Stimulated activated CD4-positive, alpha-beta T cell treated with anti-CD3 and anti-CD28 coated beads, Interleukin-2, amount 100 ng/mL, for 48 hours (primary cell): ENCODE data around the gene ST7.
"Not testable (repeated sequence)": the region's sequence is repeated elsewhere in the genome, so short reads cannot be mapped to it uniquely, and the experiment has no call there.

Source experiments
- DNase-seq, 2 donors: peaks; one replicate each; pipeline ENCODE4 v3.0.0-alpha.2; 2020

The ST7 gene

DNA sequence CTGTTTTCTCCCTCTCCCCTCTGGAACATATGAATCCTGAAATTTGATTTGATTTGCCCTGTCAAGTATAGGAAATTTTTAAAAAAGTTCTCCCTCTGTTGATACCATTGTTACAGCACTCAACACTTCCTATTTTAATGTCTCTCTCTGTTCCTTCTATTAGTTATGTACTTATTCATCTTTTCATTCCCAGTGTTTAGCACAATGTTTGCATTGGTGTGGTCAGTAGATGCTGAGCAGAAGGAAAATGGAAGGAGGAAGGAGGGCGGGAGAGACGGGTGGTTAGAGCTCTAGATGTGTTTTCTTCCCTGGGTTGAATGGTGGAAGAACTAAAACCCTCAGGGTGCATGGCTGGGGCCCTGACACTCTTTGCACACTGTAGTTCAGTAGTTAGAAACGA is 290.1 kb downstream of the ST7 start:
- no peak for DNase-seq

DNA sequence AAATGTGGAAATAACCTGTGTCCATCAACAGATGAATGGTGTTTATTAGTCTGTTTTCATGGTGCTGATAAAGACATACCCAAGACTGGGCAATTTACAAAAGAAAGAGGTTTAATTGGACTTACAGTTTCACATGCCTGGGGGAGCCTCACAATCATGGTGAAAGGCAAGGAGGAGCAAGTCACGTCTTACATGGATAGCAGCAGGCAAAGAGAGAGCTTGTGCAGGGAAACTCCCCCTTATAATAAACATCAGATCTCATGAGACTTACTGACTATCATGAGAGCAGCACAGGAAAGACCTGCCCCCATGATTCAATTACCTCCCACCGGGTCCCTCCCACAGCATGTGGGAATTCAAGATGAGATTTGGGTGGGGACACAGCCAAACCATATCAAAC is 292.4 kb downstream of the ST7 start:
- not testable (repeated sequence) for DNase-seq

DNA sequence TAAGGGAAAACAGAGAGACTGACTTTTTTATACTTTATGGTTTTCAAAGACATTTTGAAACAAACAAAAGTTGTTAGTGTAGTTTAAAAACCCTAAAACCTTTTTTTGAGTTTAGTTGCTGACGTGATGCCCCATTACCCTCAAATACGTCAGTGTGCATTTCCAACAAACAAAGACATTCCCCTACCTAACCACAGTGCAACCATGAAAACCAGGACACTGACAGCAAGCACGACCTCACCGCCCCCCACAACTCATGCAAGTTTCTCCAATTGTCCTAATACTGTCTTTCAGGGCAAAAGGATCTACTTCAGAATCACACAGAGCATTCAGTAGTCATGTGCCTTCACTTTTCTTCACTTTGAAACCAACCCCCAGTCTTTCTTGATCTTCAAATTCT is 294.5 kb downstream of the ST7 start:
- DNase-seq, result no peak

DNA sequence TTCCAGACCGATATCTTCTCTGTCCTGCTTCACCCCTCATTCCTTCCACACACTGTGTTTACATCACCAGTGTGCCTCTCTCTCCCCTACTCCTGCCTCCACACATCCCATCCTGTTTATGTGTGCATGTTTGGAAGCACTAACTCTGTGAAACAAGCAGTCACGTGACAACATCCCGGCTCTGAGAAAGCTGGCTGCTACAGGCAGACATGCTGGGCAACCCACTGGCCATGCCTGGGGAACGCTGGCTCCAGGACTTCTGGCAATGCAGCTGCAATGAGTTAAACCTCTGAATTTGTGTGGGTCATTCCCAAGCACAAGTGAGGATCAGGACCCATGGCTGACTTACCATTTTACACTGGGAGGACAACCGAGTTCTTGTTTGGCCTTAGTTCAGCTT is 295.5 kb downstream of the ST7 start:
- no peak for DNase-seq

DNA sequence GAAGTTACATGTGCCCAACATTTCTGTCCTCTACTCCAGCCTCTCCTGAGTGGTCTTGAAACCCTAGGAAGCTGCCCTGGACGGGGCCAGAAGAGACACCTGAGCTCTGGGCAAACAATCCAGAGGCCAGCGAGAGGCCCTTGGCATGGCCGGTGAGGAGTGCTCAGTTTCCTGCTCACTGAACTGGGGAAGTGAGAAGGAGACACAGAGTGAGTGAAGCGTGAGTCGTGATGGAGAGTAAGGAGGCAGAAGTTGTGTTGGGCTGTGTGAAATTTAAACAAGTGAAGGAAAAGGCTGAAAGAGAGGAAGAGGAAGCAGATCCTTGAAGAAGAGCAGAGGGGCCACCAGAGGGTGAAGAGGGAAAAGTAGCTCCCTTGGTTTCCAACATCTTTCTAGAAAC is 296.4 kb downstream of the ST7 start:
- no peak for DNase-seq

DNA sequence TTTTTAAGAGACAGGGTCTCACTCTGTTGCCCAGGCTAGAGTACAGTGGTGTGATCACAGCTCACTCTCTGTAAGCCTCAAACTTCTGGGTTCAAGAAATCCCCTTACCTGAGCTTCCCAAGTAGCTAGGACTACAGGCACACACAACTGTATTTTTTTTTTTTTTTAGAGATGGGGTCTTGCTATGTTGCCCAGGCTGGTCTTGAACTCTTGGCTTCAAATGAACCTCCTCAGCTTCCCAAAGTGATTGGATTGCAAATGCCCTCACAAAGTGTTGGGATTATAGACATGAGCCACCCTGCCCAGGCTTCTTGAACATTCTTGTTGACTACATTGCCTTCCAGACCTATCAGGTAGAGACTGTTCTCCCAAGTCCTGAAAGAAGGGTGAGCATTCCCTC is 296.9 kb downstream of the ST7 start:
- DNase-seq, result no peak

DNA sequence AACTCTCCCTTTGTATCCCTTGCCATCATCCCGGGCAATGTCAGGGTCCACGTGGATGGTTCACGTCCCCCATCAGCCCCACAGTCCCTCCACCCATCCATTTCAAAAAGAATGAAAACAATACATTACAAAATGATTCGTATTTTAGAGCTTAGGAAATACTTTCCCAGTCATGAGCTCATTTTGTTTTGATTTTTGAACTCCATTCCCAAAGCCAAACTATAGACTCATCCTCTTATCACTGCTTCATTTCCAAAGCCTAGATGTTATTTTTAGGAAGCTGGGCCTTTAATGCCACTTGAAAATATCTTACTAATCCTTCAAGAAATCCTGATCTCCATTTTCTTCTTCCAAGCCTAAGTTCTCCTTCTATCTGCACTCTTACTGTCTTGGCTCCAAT is 297.5 kb downstream of the ST7 start:
- DNase-seq, result no peak

DNA sequence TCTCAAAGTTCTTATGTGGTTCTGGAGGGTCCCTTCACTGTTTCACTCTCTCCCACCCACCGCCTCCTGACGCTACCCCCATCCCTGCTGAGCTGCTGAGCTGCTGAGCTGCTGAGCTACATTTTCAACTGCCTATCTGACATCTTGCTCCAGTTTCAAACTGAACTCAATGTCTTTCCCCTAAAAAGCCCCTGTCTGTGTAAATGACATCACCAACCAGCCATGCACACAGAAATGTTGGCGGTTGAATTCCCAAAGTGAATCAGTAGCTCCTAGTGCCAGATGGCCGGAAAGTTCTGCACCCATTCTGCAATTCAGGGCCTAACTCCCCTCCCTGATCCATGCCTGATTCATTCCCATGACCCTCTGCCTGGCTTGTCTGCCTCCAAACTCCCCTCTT is 298.4 kb downstream of the ST7 start:
- no peak for DNase-seq

DNA sequence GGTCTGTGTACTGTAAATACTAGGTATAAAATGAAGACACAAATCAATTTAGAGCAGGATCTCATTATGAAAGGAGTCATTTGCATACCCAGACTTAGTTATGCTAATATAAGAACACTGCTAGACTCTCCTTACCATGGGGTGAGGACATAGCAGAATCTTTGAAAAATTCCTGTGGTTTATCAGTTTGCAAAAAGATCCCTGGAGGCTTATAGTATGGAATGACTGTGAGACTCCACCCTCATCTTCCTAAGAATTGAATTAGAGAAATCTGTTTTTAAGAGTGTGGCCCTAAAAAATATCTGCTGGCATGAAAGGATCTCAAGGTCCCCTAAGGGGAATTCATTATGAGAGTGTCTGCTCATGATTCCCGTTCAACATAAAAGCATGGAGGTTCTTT is 306.3 kb downstream of the ST7 start:
- DNase-seq, result no peak

DNA sequence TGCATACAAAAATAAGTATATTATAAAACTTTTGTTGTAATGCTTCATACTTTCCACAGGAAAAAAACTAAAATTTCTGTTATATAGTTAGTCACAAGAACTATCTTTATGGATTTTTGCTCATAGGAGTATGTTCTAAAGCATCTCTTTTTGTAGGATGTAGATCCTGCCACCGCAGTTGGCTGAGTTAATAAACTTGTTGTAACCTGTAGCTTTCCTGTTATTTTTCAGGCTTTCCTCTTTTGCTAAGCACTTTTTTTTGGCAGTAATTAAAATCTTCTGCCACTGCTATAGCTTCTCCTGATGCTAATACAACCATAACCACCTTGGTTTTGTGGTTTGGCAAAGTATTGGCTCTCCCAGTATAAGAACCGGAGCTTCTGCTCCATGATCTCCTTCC is 309.2 kb downstream of the ST7 start:
- no peak for DNase-seq

DNA sequence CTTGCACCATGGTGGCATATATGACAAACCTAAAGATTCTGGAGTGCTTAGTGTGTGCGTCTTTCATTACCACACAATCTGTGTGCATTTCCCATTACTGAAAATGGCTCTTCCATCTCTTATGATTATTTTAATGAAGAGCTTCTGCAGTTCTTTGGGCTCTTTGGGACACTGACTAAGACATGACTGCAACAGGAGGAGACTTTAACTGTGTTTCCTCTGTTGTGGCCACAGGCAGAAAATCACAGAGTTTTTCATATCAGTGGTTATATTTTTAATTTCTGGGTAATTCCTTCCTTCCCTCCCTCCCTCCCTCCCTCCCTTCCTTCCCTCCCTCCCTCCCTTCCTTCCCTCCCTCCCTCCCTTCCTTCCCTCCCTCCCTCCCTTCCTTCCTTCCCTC is 311.4 kb downstream of the ST7 start:
- DNase-seq, result no peak

DNA sequence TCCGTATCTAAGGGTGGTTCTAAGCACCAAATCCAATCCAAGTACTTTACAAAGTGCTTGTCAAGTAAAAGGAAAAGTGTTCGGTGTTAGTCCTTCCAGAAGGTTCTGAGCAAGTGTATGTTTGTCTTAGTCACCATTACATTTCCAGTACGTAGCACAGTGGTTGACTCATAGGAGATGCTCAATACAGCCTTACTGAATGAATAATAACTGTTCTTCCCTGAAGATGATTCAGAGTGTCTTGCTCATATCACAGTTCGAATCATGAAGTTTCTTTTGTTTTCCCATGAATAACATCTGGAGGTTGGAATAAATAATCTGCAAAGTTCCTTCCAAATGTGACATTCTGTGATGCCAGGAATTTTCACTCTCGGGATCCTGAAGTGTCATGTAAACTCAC is 316.1 kb downstream of the ST7 start:
- no peak for DNase-seq

DNA sequence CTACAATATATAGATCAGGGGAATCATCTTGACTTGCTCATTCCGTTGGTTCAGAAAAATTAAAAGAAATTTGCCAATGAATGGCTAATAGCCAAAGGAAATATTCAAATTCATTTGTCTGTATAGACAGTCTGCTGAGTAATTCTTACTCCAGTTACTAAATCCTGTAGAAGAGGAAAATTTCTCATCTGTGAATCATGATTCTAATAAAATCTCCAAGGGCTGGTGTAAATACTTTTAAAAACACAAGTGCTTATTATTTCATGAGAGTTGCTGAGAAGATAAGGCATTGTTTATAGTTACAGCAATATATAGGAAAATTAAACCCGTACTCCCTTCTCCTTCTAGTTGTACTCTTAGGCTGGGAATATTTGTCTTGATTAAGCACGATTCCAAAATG is 316.6 kb downstream of the ST7 start:
- DNase-seq, result no peak

DNA sequence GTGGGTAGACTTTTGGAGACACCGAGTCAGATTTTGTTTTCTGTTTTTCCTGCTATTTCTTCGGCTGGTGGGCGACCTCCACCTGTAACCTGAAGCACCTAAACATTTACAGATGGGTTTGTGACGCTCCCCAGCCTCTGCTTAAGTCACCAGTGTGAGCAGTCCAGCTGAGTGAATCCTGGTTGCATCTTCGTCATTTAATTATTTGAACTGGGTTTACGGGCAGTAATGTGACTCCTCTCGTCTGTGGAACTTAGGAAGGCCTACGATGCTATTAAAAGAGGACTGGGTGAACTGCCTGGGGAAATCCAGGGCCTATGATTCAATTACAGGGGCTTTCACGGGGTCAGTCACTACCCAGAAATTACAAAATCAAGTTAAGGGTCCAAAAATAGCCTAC is 317.1 kb downstream of the ST7 start:
- no peak for DNase-seq

DNA sequence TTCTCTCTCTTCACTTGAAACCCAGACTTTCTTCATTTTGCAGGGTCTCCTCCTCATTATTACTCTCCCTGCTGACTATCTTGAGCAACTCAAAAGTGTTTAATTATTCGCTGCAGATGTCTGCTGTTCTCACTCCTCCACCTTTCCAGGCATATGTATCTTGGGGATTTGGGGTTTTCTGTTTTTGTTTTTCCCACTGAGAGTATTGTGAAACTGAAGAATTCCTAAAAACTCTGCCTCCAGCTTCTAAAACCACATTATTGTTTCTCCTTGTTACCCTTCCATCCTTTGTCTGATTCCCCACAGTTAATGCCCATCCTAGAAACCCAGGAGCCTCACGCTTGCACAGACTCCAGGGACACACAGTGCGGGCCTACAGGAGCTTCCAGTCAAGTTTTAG is 318.3 kb downstream of the ST7 start:
- no peak for DNase-seq

DNA sequence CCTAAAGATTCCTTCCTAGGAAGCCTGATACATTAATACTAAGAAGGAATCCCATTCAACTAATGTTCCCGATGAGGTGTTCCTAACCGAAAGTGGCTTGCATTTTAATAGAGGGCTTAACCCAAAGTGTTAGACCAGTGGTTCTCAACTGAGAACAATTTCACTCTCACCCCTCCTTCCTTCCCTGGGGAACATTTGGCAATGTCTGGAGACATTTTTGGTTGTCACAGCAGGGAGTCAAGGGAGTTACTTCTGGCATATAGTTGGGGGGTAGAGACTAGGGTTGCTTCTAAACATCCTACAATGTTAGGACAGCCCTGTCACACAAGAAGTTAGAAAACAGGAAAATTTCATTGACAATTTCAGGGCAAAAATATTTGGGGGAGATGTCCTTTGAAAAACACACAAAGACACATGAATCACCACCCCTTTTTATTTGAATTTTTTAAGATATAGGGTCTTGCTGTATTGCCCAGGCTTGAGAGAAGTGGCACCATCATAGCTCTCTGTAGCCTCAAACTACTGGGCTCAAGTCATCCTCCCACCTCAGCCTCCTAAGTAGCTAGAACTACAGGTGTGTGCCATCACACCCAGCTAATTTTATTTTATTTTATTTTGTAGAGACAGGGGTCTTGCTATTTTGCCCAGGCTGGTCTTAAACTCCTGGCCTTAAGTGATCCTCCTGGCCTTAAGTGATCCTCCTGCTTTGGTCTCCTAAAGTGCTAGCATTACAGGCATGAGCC is 318.9 kb downstream of the ST7 start:
- DNase-seq, result no peak

DNA sequence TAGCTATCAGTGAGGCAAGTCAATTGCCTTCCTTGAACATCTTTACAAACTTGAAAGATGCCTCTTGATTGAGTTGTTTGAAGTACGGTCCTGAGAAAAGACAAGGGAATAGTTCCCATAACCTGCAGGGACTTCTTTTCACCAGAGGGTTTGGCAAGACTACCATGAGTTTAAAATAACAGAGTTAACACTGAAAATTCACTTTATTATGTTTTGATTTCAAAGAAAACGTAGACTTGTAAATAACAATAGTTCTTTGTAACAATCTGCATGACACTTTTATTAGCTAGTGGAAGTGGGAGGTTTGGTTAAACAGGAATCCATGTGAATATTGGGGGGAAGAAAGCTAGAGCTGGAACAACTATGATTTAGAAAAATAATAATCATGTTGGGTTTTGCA is 320.0 kb downstream of the ST7 start:
- DNase-seq, result no peak

DNA sequence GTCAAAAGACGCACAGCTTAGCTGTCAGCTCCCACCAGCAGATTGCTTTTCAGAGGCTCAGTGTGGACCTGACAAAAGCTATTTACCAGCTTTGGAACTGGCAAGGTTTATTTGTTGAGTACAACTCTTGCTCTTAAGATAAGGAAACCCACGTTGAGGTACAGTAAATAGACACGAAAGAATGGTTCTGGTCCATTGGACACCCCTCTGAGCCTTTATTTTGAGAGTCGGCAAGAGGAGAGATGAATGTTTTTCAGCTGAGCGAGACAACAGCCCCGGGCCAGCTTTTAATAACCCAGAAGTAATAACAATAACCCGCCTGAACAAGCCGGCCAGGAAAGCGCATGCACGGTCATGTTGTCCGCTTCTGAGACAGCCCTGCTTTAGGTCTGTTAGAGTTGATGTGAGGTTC is 320.5 kb downstream of the ST7 start:
- no peak for DNase-seq

DNA sequence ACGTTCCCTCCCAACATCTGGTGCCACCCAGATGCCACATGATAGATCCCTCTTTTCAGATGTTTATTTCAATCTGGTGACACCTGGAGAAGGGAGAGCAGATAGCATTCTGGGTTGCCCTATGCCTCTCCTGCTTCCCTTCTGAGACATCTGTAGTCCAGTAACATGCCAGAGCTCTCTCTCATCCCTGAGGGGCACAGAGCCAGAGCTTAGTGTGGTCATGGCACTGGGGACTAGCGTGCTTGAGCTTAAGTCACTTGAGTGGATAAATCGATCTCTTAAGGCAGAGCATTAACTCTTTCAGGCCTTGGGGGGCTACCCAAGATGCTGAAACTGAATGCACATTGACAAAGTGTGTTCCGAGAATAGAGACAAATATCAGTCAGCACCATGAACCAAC is 321.6 kb downstream of the ST7 start:
- DNase-seq, result no peak

DNA sequence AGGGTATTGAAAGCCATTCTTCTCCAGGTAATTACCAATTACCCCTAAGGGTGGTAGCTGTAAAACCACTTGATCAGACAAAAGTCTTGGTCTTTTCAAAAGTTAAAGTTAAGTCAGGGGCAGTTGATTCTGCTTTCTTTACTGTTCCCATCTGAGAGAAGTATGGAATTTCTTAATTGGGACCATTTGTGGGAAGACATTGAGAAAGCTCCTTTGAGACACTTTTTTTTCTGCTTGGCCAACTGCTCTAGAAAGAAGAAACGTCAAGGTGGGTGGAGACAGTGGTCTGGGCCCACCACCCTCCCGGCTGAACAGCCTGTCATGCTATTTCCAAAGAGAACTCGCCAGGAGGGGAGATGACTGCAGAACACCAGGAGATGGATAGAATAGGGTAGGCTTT is 324.3 kb downstream of the ST7 start:
- DNase-seq, result no peak

DNA sequence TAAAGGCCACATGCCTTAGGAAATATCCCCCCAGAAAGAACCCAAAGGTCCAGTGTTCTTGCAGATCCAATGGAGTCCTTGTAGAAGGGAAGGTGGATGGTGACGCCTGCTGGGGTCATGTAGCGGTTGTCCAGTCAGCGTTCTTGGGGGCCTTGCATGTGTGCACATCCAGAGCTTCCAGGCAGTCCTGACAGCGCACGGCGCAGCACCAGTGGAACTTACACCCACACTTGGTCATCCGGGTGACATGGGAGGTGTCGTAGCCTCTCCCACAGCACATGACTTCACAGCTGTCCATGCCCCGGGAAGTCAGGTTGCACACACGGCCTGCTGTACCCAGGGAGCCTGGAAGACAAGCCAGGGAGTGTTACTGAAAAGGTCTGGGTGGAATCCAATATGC is 324.7 kb downstream of the ST7 start:
- DNase-seq, result no peak

DNA sequence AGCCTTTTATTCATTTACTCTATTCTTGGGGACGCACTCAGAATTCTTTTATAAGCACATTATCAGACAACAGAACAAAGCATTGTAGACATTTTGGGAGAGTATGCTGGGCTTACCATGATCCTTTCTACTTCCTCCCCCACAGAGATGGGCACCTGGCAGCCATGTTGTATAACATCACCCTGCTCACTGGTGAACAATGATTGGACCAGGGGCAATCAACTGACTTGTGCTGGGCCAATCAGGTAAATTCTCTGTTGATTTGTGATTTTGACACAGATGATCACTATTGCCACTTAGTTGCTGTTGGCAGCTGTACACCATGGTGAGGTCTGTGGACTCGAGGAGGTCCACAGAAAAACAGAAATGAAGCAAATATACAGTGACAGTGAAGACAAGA is 325.9 kb downstream of the ST7 start:
- no peak for DNase-seq
